Suprapubic skin (tissue), 4 donors: ENCODE measurements around the gene PCBP3.

Experiments
- POLR2A ChIP-seq, 2 donors: fragments of 450-650 bp; IDR thresholded peaks; one replicate each; pipeline ENCODE4 v1.6.1; 2017; ENCODE audit warnings: antibody characterized with exemption in 2 of 2, mild to moderate bottlenecking in 2 of 2, moderate library complexity in 2 of 2
- POLR2AphosphoS5 ChIP-seq, 3 donors: sonication (generic); formaldehyde crosslinking; IDR thresholded peaks; one replicate each; pipeline ENCODE4 v1.6.1; 2017; ENCODE audit warnings: antibody characterized with exemption in 3 of 3
- TF ChIP-seq, protein P1 (sequence below), 2 donors: fragments of 200-600 bp in 1 of 2; fragments of 450-650 bp in 1 of 2; sonication (generic) in 1 of 2; IDR thresholded peaks; one replicate each; pipeline ENCODE4 v1.5.1; 2016 to 2019; ENCODE audit warnings: antibody characterized with exemption in 2 of 2, mild to moderate bottlenecking in 1 of 2, moderate library complexity in 1 of 2

DNA sequence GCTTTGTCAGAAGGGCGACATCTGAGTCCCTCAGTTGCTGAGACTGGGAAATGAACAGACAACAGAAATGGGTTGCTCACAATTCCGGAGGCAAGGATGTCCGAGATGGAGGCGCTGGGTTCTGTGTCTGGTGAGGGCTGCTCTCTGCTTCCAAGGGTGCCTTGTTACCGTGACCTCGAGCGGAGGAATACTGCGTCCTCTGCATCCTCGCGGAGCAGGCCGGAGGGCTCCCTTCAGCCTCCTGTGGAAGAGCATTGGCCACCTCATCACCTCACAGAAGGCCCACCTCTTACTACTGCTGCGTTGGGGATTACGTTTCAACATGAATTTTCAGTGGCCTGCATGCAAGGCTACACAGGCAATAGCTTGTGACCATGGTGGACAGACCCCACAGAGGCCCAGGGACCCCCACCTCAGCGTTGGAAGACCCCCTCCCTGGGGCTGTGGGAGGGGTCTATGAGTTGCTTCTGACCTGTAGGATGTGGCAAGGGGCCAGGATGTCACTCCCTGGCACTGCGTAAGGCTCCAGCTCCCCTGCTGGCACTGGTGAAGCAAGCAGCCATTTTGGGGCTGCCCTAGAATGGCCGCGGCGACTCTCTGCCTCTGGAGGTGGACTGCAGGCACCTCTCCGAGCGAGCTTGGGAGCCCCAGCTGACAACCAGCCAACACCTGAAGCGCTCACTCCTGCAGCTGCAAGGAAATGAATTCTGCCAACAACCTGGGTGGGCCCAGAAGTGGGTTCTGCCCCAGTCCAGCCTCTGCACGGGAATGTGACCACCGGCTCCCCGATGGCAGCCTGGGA lies 301.7 kb downstream of the PCBP3 start:
- TF ChIP-seq, protein P1, sequence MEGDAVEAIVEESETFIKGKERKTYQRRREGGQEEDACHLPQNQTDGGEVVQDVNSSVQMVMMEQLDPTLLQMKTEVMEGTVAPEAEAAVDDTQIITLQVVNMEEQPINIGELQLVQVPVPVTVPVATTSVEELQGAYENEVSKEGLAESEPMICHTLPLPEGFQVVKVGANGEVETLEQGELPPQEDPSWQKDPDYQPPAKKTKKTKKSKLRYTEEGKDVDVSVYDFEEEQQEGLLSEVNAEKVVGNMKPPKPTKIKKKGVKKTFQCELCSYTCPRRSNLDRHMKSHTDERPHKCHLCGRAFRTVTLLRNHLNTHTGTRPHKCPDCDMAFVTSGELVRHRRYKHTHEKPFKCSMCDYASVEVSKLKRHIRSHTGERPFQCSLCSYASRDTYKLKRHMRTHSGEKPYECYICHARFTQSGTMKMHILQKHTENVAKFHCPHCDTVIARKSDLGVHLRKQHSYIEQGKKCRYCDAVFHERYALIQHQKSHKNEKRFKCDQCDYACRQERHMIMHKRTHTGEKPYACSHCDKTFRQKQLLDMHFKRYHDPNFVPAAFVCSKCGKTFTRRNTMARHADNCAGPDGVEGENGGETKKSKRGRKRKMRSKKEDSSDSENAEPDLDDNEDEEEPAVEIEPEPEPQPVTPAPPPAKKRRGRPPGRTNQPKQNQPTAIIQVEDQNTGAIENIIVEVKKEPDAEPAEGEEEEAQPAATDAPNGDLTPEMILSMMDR (IDR thresholded peaks at IDR 0.05): no peak
- TF ChIP-seq POLR2AphosphoS5 (IDR thresholded peaks at IDR 0.05) (no peak), POLR2A (IDR thresholded peaks at IDR 0.05) (no peak)
